ENCODE results near the gene ABI2. TPM values are rescaled to one million over a fixed set of nuclear protein-coding genes. Genes with fewer than 3 reads are reported as not detected.

Gene ABI2
- total RNA-seq, 1 donor from 2014 or later: 31.7 TPM

DNA sequence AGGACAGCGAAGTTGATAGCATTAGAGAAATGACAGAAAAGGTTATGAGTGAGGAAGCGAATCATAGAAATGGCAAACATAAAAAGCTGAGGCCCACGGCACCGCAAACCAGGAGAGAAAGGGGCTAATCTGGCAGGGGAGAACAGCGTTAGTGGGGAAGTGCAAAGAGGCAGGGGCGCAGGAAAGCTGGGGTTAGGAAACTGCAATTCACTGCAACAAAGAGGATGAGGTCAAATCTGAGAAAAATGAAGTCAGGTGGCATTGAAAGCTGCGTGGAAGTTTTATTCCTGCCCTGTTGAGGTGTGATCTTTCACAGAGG, 653 bp upstream of the ABI2 start:
- no peak for DNase-seq (ENCODE audit: extremely low spot score in 2 of 2)
- no peaks in the 10 kb centered on the region for H3K9me3 ChIP-seq
- TF ChIP-seq POLR2AphosphoS5 (IDR thresholded peaks at IDR 0.05; ENCODE audit: insufficient read depth in 1 of 2, low read depth in 1 of 2) (no peak), POLR2A (IDR thresholded peaks at IDR 0.05) (no peak), CTCF (IDR thresholded peaks at IDR 0.05) (no peak)
- H3K4me3 ChIP-seq: peak overlapping the region; percentile 90 to 98
- H3K27ac ChIP-seq: peak overlapping the region; percentile 90
- H3K4me1 ChIP-seq: peaks cover 23% of the 10 kb centered on the region
- intact Hi-C loops (cut with DNase I): no loop called here
- H3K27me3 ChIP-seq: no peaks in the 10 kb centered on the region
- no peaks in the 10 kb centered on the region for H3K36me3 ChIP-seq

DNA sequence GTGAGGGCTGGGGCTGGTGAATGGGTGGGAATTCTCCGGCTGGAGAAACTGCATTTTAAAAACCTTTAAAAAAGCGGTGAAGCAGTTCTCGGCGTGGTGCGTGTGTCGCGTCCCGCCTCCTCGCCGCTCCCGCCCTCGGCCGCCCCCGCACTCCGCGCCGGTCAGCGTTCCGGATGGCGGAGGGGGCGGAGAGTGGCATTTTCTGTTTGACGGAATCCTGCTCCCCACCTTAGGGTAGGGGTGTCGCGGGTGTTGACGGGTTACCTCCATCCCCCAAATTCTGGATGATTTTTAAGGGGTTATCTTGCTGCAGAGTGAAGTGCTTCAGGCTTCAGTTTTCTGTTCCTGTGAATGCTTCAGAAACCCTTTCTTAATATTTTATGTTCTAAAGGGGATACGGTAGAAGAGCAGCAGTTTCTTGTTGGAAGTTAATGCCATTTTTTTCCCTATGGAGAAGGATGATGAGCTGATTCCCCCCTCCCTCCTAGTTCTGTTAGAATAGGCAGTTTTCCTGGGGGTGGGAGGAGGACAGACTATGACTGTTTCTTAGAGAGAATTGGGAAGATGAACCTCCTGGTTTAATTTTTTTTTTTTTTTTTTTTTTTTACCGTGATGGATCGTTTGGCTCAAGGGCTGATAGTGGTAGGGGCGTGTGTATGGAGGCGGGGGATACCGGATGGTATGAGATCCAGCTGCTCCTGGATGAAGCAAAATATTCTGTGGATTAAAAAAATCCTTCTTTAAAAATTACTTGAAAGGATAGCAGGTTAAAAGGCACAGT, 756 bp downstream of the ABI2 start:
- TF ChIP-seq POLR2AphosphoS5 (IDR thresholded peaks at IDR 0.05; ENCODE audit: insufficient read depth in 1 of 2, low read depth in 1 of 2) (peak in 1 of 2 donors; percentile 33), POLR2A (IDR thresholded peaks at IDR 0.05) (no peak), CTCF (IDR thresholded peaks at IDR 0.05) (no peak)
- Histone ChIP-seq H3K27me3 (no peaks in the 10 kb centered on the region), H3K4me3 (peak overlapping the region; percentile 90 to 98), H3K36me3 (no peaks in the 10 kb centered on the region), H3K9me3 (no peaks in the 10 kb centered on the region), H3K4me1 (peaks cover 23% of the 10 kb centered on the region), H3K27ac (peak overlapping the region; percentile 90)
- no peak for DNase-seq (ENCODE audit: extremely low spot score in 2 of 2)
- intact Hi-C loops (cut with DNase I): no loop called here

- TF ChIP-seq POLR2AphosphoS5 (IDR thresholded peaks at IDR 0.05; ENCODE audit: insufficient read depth in 1 of 2, low read depth in 1 of 2) (no peak), CTCF (IDR thresholded peaks at IDR 0.05) (no peak), POLR2A (IDR thresholded peaks at IDR 0.05) (no peak)
- intact Hi-C loops (cut with DNase I): no loop called here
Observed at GRCh38 chr2:203330434-203330833, 2.2 kb downstream of the ABI2 start.

GRCh38 chr2:203338322-203338721, 10.1 kb downstream of the ABI2 start:
- intact Hi-C loops (cut with DNase I): no loop called here
- H3K9me3 ChIP-seq: no peaks in the 10 kb centered on the region
- TF ChIP-seq POLR2A (IDR thresholded peaks at IDR 0.05) (no peak), CTCF (IDR thresholded peaks at IDR 0.05) (no peak), POLR2AphosphoS5 (IDR thresholded peaks at IDR 0.05; ENCODE audit: insufficient read depth in 1 of 2, low read depth in 1 of 2) (no peak)
- DNase-seq (ENCODE audit: extremely low spot score in 2 of 2): no peak
- no peaks in the 10 kb centered on the region for H3K27me3 ChIP-seq
- H3K36me3 ChIP-seq: no peaks in the 10 kb centered on the region
- H3K4me3 ChIP-seq: no peak overlapping the region
- H3K4me1 ChIP-seq: peaks cover 11% of the 10 kb centered on the region
- no peak overlapping the region for H3K27ac ChIP-seq

More at GRCh38 chr2:203330434-203330833, 2.2 kb downstream of the ABI2 start:
- Histone ChIP-seq H3K9me3 (no peaks in the 10 kb centered on the region), H3K27me3 (no peaks in the 10 kb centered on the region), H3K36me3 (no peaks in the 10 kb centered on the region), H3K4me1 (peaks cover 23% of the 10 kb centered on the region), H3K4me3 (no peak overlapping the region), H3K27ac (no peak overlapping the region)
- no peak for DNase-seq (ENCODE audit: extremely low spot score in 2 of 2)

DNA sequence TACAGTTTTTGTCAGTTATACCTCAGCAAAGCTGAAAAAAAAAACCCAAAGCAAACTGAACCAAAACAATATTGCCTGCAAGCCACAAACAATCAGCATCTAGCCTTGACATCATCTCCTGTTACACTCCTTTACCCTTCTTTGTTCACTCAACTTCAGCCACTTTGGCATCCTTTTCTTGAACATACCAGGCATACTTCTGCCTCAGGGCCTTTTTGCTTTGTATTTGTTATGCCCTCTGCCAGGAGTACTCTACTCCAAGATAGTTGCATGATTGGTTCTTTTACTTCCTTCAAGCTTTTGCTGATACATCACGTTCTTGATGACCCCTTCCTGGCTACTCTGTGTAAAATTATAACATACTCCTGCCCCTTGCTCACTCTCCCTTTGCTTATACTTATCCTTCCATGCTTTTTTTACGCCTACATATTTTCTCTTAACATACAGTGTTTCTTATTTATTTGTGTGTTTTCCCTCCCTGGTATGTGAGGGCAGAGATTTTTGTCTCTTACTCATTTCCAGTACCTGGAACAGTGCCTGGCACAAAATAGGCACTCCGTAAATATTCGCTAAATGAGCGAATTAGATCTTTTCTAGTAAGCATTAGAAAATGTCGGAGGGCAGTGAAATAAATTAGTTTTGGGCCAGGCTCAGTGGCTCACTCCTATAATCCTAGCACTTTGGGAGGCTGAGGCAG, 12.7 kb downstream of the ABI2 start:
- no peak overlapping the region for H3K4me3 ChIP-seq
- TF ChIP-seq POLR2AphosphoS5 (IDR thresholded peaks at IDR 0.05; ENCODE audit: insufficient read depth in 1 of 2, low read depth in 1 of 2) (no peak), CTCF (IDR thresholded peaks at IDR 0.05) (no peak), POLR2A (IDR thresholded peaks at IDR 0.05) (no peak)
- H3K27ac ChIP-seq: no peak overlapping the region
- peaks cover 11% of the 10 kb centered on the region for H3K4me1 ChIP-seq
- no peaks in the 10 kb centered on the region for H3K27me3 ChIP-seq
- no peaks in the 10 kb centered on the region for H3K36me3 ChIP-seq
- no peak for DNase-seq (ENCODE audit: extremely low spot score in 2 of 2)
- intact Hi-C loops (cut with DNase I): no loop called here
- no peaks in the 10 kb centered on the region for H3K9me3 ChIP-seq

Data from vagina (tissue), 2 donors.